Measurements from ENCODE around the gene JARID2. TPM values are rescaled to one million over a fixed set of nuclear protein-coding genes. Genes with fewer than 3 reads are reported as not detected.
A peak's percentile ranks its signal among the peaks of the same experiment; 100 is the strongest.
"Not testable (repeated sequence)": the region's sequence is repeated elsewhere in the genome, so short reads cannot be mapped to it uniquely, and the experiment has no call there.

Gene JARID2
- polyA plus RNA-seq, 1 experiment: 9.7 TPM

DNA sequence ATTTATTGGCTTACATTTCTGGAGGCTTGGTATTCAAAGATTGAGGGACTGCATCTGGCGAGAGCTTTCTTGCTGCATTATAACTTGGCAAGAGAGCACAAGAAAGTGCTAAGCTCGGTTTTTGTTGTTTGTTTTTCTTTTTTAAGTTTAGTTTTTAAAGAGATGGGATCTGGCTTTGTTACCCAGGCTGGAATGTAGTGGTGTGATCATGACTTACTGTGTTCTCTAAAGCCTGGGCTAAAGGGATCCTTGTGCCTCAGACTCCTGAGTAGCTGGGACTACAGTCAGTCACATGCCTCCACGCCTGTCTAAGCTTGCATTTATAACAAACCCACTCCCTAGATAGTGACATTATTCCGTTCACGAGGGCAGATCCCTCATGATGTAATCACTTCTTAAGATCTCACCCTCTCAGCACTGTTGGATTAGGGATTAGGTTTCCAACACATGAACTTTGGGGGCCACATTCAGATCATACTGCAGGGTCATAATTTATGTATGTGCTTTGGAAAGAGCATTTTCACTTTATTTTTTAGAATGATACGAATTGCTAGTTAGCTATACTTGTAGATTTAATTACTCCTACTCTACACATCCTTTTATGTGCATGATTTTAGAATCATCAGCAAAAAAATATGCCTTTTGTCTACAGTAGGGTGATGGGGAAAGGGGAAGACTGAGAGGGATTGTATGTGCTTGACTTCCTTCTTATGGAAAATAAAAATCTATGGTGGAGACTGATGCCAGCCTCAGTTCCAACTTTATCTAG lies 167.8 kb downstream of the JARID2 start:
- H3K27ac ChIP-seq (ENCODE audit: low read depth, low read length): no peak overlapping the region
- peak; percentile 55 for DNase-seq (ENCODE audit: low read depth, low spot score)
- H3K4me3 ChIP-seq (ENCODE audit: low read depth, low read length): no peak overlapping the region
- TF ChIP-seq, protein P1, sequence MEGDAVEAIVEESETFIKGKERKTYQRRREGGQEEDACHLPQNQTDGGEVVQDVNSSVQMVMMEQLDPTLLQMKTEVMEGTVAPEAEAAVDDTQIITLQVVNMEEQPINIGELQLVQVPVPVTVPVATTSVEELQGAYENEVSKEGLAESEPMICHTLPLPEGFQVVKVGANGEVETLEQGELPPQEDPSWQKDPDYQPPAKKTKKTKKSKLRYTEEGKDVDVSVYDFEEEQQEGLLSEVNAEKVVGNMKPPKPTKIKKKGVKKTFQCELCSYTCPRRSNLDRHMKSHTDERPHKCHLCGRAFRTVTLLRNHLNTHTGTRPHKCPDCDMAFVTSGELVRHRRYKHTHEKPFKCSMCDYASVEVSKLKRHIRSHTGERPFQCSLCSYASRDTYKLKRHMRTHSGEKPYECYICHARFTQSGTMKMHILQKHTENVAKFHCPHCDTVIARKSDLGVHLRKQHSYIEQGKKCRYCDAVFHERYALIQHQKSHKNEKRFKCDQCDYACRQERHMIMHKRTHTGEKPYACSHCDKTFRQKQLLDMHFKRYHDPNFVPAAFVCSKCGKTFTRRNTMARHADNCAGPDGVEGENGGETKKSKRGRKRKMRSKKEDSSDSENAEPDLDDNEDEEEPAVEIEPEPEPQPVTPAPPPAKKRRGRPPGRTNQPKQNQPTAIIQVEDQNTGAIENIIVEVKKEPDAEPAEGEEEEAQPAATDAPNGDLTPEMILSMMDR (IDR thresholded peaks at IDR 0.05; ENCODE audit: low read depth, low read length): no peak
- no peaks in the 10 kb centered on the region; the same call in 1 of the 2 replicates for H3K9me3 ChIP-seq (ENCODE audit: control insufficient read depth, insufficient read depth, low read length)
- ChIA-PET POLR2A (interaction anchor here (1.4 kb wide), 1 partner anchor 30 kb away, joined by 4 read pairs; no protein-coding TSS in a partner anchor), CTCF (interaction anchor here (1.2 to 1.5 kb wide), 2 partner anchors 9 to 25 kb away, joined by 3 to 5 read pairs; no protein-coding TSS in a partner anchor)
- no peaks in the 10 kb centered on the region for H3K27me3 ChIP-seq (ENCODE audit: control insufficient read depth, insufficient read depth, low read length)

DNA sequence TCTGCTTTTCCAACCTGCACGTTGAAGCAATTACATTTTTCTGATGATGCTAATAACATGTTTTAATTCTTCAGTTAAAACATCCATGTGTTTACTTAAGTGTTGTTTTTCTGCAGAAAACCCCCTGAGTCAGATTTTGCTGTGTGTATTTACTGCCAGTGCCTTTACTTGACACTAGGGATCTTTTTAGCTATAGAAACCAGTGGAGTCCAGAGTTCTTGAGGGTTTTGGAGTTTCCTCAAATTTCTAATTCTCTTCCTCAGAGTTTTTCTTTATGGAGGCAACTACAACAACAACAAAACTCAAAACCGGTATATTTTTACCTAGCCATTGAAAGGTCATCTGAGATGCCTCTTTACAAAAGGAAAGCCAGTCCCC lies 168.4 kb downstream of the JARID2 start:
- ChIA-PET POLR2A (interaction anchor here (1.4 kb wide), 1 partner anchor 30 kb away, joined by 4 read pairs; no protein-coding TSS in a partner anchor), CTCF (interaction anchor here (1.2 to 1.5 kb wide), 2 partner anchors 8 to 26 kb away, joined by 3 to 5 read pairs; no protein-coding TSS in a partner anchor)
- no peak overlapping the region for H3K4me3 ChIP-seq (ENCODE audit: low read depth, low read length)
- no peak overlapping the region for H3K27ac ChIP-seq (ENCODE audit: low read depth, low read length)
- TF ChIP-seq, protein P1 (IDR thresholded peaks at IDR 0.05; ENCODE audit: low read depth, low read length): no peak
- H3K9me3 ChIP-seq (ENCODE audit: control insufficient read depth, insufficient read depth, low read length): no peaks in the 10 kb centered on the region; the same call in 1 of the 2 replicates
- DNase-seq (ENCODE audit: low read depth, low spot score): no peak
- no peaks in the 10 kb centered on the region for H3K27me3 ChIP-seq (ENCODE audit: control insufficient read depth, insufficient read depth, low read length)

DNA sequence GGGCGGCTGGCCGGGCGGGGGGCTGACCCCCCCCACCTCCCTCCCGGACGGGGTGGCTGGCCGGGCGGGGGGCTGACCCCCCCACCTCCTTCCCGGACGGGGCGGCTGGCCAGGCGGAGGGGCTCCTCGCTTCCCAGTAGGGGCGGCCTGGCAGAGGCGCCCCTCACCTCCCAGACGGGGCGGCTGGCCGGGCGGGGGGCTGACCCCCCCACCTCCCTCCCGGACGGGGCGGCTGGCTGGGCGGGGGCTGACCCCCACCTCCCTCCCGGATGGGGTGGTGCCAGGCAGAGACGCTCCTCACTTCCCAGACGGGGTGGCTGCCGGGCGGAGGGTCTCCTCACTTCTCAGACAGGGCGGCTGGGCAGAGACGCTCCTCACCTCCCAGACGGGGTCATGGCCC lies 169.8 kb downstream of the JARID2 start:
- POLR2A ChIA-PET; H3K9me3 ChIP-seq (ENCODE audit: control insufficient read depth, insufficient read depth, low read length); H3K4me3 ChIP-seq (ENCODE audit: low read depth, low read length); DNase-seq (ENCODE audit: low read depth, low spot score); H3K27me3 ChIP-seq (ENCODE audit: control insufficient read depth, insufficient read depth, low read length); CTCF ChIA-PET; H3K27ac ChIP-seq (ENCODE audit: low read depth, low read length): not testable (repeated sequence)

DNA sequence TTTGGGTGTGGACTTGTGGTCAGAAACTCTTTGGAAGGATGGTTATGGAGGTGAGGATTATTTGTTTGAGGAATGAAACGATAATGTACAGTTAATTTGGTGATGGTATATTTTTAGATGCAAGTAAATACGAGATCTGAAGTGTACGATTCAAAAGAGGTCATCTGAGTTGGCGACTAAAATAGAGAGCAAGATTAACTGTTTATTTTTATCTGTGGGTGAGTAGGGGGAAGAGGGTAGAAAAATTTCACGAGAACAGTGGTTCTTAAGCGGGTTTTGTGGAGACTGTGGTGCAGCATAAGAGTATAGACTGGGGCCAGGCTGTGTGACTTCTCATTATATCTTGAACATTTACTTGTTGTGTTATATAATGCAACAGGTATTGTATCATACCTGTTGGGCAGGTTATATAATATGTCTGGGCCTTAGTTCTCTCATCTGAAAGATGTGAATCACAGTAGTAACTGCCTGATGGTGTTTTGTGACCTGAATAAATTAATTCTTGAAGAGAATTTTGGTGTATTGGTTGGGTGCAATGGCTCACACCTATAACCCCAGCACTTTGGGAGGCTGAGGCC lies 171.2 kb downstream of the JARID2 start:
- Histone ChIP-seq H3K27me3 (ENCODE audit: control insufficient read depth, insufficient read depth, low read length) (no peaks in the 10 kb centered on the region), H3K27ac (ENCODE audit: low read depth, low read length) (no peak overlapping the region), H3K9me3 (ENCODE audit: control insufficient read depth, insufficient read depth, low read length) (no peaks in the 10 kb centered on the region; the same call in 1 of the 2 replicates), H3K4me3 (ENCODE audit: low read depth, low read length) (no peak overlapping the region)
- POLR2A ChIA-PET: no interaction called here
- TF ChIP-seq, protein P1 (IDR thresholded peaks at IDR 0.05; ENCODE audit: low read depth, low read length): no peak
- CTCF ChIA-PET: no interaction called here
- DNase-seq (ENCODE audit: low read depth, low spot score): no peak

DNA sequence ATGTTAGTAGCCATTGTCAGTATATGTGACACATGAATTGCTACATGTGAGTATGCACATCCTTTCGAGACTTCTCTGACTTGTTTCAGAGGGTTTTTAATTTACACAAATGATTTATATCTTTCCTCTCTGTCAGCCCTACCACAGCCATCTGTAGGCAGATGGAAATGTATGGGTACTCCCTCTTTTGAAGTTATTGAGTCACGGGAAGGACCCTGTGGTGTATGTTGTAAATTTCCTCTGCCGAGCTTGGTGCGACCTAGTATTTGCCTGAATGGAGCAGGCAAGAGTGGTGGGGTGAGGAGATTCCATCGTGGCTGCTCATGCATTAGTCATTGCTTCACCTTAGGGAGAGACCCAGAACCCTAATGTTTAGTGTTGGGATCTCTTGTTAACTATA lies 171.9 kb downstream of the JARID2 start:
- DNase-seq (ENCODE audit: low read depth, low spot score): peak; percentile 23
- ChIA-PET POLR2A (interaction anchor here (0.6 to 0.7 kb wide), 3 partner anchors 30 to 103 kb away, joined by 3 to 7 read pairs (median 4); no protein-coding TSS in a partner anchor), CTCF (no interaction called here)
- Histone ChIP-seq H3K4me3 (ENCODE audit: low read depth, low read length) (no peak overlapping the region), H3K9me3 (ENCODE audit: control insufficient read depth, insufficient read depth, low read length) (no peaks in the 10 kb centered on the region; the same call in 1 of the 2 replicates), H3K27me3 (ENCODE audit: control insufficient read depth, insufficient read depth, low read length) (no peaks in the 10 kb centered on the region), H3K27ac (ENCODE audit: low read depth, low read length) (peak overlapping the region; percentile 41)
- TF ChIP-seq, protein P1 (IDR thresholded peaks at IDR 0.05; ENCODE audit: low read depth, low read length): no peak
